GM21423 (cell line): ENCODE measurements around the gene ART4.
A peak's percentile ranks its signal among the peaks of the same experiment; 100 is the strongest.

Source experiments
- ATAC-seq: cut with Tn5 transposase; IDR thresholded peaks from one replicate; pipeline ENCODE4 v1.9.1; 2021; ENCODE audit warnings: mild to moderate bottlenecking, moderate library complexity; ENCODE audit not compliant: unreplicated experiment

ART4 gene, protein sequence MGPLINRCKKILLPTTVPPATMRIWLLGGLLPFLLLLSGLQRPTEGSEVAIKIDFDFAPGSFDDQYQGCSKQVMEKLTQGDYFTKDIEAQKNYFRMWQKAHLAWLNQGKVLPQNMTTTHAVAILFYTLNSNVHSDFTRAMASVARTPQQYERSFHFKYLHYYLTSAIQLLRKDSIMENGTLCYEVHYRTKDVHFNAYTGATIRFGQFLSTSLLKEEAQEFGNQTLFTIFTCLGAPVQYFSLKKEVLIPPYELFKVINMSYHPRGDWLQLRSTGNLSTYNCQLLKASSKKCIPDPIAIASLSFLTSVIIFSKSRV

DNA sequence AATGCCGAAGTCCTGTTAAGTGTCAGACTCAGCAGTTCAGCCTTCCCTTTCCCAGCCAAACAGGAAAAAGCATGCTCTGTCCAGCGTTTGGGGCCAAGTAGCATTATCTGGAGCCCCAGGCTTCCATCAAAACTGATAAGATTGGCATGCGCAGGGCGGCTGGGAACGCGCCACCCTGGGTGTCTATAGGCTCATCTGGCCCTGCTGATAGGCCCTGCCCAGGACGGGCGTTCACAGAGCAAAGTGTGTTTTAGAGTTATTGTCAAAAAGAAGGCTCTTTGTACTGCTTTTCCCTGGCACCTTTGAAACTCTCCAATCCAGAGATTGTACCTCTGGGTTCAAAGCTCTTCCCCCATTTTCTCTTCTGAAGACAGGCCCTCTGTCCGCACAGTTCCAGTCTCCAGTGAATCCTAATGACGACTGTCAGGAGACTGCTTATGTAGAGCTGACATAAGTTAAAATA is at the start of gene ART4:
ART4 (minus strand) TSS at position 102 of the 463 bp plus-strand sequence. CDS start 413 bp downstream, outside the sequence.
- ATAC-seq = no peak

DNA sequence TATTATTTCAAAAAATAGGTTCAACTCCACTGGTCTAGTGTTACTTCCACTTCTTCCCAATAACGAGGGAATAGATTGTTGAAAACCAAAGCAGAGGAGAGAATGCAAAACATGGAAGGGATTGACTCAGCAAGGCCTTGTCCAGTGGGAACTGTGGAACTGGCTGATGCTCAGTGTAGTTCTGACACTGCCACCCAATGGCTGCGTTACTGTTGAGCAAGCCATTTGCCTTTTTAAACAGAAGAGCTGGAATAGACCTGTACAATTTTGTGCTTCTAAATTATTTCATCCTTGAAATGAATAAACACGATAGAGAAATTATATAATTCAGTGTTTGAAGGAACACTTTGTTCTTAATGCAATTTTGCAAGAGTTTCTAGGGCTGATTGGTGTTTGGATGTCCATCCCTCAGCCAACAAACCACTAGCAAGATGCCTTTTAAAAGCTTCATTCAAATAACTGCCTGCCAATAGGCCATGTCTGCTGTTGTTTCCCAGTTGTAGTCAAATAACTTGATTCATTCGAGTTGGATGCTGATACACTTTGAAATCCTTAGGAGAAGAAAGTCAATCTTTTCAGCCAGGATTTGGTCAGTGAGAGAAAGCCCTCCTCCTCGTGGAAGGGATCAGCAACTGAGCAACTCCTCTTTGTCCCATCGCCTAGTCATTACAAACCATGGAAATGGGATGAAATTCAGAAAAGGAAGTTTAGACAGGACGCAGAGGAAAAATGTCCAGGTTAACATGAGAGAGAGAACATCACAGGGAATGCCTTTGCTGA is 49.6 kb upstream of the ART4 start:
- ATAC-seq = no peak

DNA sequence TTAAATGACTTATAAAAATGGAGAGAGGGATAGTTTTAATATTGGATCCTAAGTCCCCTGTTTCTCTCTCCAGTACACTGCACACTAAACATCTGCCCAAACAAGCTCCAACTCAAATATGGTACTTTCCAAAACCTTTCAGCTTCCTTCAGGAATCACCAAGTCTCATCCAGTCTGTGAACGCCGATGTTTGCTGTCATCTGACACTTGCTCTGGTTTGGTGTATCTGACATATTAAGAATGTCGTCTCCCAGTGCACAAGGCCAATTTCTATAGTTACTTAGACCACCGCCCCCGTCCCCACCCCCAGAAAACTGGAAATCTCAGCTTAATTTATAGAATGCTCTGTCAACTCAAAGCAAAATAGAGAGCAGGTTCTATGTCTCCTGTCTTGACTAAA is 47.4 kb upstream of the ART4 start:
- no peak for ATAC-seq

DNA sequence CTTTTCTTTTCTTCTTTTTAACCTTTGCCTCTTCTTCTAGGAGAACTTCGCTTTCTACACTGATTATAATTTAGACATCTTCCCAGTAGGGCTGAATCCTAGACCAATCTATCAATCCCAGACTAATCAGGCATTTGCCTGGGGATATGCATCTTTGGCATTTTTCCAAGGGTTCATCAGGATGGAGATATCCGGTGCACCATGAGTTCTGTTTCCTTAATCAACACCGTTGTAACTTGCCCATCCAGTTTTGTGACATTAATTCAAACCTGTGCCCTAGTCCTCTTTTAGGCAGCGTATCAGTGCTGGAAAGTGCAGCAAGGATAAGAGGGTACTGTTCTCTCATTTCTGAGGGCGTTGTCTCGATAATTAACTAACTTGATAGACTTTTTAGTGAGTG is 42.9 kb upstream of the ART4 start:
- ATAC-seq = no peak

DNA sequence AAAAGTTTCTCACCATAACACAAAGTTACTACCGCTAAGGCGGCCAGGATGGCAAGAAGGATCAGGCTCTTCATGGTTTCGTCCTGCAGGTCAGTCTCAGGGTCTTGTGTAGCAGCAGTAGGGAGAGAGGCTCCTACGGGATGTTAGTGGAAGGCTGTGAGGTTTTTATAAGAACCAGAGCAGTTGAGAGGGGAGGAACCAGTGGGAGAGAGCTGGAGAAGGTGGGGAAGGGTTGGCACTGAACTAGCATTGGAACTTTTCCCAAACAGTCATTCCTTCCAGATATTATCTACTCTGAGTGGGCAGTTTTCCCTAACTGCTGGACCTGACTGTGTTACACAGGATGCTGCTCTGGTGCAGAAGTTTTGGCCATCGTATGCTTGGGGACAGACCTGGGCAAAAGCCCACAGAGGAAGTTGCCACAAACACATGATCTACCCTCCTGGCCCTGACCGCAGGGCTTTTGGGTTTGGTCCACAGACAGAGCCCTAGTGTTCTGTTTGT is 42.4 kb upstream of the ART4 start, which contains the start of gene MGP:
MGP (minus strand) TSS at position 137 of the 504 bp plus-strand sequence; CDS start at position 74, 63 bp downstream.
- ATAC-seq = no peak

DNA sequence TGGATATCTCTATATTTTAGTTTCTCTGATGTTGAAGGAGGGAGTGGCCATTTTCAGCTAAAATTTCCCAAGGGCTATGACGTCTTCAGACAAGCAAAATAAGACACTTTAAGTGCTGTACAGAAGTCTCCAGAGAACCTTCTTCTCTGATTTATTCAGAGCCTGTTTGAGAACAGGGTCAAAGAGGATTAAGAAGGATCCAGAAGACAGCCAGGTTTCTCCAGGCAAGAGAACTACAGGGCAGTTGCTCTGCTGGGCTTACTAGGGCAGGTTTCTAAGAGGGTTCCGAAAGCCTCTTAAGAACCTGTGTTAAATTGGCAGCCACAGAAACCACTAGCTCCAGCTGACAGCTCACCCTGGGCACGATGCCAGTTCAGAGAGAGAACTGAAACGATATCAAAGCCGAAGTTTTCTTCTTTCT is 41.1 kb upstream of the ART4 start:
- ATAC-seq = peak; percentile 96

DNA sequence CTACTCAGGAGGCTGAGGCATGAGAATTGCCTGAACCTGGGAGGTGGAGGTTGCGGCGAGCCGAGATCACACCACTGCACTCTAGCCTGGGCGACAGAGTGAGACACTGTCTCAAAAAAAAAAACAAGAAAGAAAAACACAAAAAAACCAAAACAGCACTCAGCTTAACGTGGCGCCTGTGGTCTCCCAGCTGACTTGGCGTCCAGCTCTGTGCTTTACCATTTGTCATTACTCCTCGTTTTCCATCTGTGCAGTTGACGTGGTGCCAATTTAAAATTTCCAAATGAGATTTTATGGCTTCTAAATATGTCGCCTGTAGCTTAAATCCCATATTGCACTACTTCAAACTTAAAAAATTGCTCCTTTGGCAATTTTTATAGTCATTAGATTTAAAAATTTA is 40.4 kb upstream of the ART4 start:
- ATAC-seq = no peak

DNA sequence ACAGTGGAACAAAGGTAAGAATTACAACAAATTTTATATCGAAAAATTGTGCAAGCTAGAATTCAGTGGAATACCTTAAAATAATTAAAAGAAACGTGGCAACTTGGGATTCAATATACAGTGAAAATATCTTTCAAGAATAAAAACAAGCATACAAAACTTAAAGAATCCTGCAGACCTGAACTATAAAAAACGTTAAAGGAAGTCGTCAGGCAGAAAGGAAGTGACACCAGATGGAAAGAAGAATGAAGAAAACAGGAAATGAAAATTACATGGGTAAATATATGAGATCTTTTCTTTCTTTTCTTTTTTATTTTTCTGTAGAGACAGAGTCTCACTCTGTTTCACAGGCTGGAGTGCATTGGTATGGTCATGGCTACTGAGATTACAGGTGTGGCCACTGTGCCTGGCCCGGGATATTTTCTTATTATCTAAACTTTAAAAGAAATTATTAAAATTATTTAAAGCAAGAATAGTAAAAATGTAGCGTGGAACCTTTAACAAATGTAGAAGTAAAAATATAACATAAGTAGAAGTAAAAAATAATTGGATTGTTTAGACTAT is 37.6 kb upstream of the ART4 start:
- no peak for ATAC-seq

DNA sequence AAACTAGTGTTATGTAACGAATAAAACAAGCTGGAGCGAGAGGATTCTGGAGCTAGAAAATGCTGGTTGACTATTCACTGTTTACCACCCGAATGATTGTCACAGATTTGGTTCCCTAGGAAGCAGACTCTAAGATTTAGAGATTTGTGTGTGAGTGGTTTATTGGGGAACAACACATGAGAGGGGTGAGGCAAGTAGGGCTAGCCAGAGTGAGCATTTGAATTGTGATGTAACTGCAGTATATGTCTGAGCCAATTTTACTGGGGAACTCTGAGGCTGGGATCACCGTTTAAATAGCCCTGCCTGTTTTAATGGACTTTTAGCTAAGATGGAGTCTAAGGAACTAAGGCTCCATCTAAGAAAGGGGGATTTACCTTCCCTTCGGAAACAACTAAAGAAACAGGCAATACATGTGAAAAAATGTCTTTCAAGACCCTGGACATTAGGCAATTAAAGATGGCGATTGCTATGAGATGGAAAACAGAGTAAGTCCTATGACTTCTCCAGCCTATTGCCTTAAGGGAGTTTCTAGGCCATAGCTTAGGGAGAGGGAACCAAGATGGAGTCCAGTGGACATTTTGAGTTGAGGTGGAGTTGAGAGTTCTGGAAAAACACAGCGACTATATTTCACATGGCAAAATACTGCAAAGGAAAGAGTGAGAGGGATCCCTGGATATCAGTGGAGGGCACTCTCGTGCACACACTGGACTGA is 36.1 kb upstream of the ART4 start:
- ATAC-seq = no peak

DNA sequence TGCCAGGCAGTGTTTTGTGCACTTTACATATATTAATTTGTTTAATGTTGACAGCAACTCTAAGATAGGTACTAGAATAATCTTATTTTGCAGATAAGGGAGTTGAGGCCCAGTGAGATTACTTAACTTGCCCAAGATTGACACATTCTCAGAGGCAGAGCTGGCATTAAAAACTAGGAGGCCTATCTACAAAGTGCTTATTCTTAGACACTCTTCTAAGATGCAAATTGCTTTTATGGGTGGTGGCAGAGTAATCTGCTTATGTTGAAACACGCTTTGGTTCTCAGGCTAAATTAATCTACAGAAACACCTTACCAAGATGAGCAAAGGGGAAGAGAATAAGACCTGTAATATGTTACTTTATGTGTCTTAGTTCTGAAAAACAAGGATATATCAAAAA is 35.2 kb upstream of the ART4 start:
- no peak for ATAC-seq

DNA sequence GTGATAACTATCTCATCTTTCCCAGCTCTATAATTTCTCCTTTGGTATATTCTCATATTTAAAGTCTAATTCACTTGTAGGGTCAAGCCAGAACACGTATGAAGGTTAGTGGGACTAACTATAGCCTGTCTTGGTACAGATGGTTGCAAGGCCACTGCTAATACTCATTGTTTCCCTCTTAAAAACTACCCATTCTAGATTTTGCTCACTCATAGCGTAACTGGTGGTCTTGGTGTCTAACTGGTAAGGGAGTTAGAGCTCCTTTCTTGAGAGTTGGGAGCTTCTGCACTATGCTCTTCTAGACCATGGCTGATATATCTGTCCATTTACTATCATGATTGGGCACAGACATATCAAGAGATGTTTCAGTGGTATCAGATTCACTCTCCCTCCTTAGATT is 33.5 kb upstream of the ART4 start:
- no peak for ATAC-seq

DNA sequence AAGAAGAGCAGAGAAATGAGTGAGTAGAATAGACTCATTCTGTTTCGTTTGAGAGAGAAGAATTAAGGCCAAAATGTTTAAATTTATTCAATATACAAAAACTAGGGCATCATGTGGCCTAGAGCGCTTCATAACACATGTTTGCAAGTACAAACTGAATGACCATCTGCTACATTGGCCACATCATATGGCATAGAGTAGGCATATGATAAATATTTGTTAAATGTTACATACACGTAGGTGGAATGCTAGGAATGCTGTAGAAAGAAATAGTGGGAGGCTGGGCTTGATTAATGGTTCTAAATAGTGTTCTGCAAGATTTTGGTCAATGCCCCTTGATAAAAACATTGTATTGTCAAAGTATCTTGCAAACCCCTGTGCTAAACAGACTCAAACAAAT is 31.6 kb upstream of the ART4 start:
- ATAC-seq = no peak

DNA sequence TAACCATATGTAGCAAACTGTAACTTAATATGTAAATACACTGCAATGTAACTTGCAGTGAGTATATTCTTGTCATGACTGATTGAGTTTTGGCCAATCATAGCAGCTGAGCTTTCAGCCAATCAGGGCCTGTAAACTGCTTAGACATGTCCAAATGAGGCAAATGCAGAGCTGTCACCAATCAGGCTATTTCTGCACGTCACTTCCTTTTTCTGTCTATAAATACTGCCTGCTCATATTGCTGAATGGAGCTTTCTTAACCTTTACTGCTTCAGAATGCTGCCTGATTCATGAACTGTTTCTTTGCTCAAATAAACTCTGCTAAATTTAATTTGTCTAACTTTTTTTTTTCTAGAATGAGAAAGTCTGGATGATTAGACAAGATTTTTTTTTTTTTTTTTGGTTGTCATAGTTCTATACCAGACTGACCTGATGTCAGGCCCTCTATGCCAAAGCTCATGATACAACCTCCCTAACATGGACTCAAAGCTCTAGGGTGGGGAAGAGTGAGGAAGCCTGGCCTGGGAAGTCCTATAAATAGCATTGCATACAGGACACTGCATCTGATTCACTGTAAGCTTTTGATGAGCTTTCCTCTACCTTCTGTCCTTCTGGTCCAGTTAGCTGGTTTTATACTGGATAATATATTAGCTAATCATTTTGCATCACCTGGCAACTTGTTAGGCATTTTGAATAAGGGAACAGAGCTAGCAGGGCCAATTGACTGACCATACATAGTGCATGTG is 30.3 kb upstream of the ART4 start:
- ATAC-seq = no peak

DNA sequence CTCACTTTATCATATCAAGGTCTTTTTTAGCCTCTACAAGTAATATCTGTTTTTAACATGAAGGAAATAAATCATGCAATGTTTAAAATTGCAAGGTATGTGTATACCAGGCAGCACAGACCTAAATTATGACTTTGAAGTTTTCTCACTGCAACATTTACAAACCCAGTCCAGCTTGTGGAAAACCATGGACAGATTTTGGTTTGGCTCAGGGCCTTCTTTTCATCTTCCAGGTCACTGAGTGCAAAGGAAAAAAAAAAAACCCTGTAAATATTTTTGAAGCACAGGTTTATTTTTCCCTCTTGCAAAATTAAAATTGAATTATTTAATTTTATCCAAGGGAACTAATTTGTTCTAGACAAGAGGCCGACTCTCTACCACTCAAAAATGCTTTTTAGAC is 28.6 kb upstream of the ART4 start:
- no peak for ATAC-seq

DNA sequence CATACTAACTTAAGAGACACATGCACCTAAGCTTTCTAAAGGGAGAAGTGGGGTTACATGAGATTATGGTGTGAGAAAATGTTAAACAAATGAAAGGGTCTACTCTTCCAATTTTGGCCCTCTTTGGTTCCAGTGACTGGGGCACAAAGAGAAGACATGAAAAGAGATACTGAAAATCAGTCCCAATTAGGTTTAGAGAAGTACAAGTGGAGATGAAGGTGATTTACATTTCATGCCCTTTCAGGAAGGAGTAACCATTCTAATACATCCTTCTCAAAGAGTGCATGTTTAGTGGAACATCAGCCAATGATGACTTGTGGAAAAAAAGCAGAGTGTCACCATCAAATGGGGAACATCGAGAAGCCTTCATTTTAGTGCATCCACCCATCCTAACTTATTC is 27.9 kb upstream of the ART4 start:
- ATAC-seq = no peak

DNA sequence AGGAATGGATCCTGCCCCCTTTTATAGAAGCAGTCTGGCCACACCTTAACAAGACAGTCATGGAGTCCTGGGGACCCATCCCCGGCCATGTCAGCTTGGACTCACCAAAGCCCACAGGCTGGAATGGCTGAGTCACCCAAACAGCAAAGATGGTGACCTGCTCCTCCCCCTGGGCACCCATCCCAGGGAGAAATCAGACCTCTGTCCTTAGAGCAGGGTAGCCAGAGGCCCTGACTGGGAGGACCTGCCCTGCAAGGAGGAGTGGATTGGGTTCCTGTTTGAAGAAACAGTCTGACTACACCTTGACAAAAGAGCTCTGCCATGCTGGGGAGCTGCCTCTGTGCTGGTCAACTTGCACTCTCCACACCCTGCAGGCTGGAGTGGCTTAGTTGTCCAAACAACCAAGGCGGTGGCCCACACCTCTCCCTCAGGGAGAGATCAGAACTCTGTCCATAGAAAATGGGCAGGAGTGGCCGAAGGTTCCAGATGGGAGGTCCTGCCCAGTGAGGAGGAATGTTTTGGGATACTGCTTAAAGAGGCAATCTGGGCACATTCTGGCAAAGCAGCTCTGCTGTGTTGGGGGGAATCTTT is 25.7 kb upstream of the ART4 start:
- ATAC-seq = no peak

DNA sequence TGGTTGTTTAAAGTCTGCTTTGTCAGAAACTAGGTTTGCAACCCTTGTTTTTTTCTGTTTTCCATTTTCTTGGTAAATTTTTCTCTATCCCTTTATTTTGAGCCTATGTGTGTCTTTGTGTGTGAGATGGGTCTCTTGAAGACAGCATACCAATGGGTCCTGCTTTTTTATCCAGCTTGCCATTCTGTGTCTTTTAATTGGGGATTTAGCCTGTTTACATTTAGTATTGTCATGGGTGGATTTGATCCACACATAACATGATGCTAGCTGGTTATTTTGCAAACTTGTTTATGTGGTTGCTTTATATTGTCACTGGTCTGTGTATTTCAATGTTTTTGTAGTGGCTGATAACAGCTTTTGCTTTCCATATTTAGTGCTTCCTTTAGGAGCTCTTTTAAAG is 17.2 kb upstream of the ART4 start:
- ATAC-seq = no peak

DNA sequence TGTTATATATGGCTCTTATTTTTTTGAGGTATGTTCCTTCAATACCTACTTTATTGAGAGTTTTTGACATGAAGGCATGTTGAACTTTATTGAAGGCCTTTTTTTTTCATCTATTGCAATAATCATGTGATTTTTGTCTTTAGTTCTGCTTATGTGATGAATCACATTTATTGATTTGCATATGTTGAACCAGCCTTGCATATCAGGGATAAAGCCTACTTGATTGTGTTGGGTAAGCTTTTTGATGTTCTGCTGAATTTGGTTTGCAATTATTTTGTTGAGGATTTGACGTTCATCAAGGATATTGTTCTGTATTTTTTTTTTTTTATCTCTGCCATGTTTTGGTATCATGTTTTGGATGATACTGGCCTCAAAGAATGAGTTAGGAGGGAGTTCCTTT is 15.2 kb upstream of the ART4 start:
- no peak for ATAC-seq

DNA sequence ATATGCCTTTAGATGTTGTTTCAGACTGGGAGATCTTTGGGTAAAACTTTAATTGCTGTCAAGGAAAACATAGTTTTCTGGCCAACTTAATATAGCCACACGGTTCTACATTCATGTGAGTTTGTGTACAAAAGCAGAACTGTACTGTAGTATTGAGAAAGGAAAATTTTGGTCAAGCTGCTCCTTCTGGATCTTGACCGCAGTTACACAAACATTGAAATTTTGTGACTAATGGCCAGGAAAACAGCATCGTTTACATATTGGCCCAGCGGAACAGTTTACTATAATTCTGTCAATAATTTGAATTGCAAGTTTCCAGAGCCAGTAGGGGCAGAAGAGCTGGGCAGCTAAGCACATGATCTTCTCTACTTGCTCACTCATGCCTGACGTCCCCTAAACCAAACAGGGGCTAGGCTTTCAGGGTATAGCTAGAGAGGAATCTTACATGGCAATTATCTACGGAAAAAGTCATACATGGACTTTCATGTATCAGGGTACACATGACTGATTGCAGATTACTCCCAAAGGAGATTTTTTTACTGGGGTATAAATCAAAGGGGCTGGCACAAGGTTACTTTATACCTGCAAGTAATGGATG is 11.4 kb upstream of the ART4 start:
- ATAC-seq = no peak

DNA sequence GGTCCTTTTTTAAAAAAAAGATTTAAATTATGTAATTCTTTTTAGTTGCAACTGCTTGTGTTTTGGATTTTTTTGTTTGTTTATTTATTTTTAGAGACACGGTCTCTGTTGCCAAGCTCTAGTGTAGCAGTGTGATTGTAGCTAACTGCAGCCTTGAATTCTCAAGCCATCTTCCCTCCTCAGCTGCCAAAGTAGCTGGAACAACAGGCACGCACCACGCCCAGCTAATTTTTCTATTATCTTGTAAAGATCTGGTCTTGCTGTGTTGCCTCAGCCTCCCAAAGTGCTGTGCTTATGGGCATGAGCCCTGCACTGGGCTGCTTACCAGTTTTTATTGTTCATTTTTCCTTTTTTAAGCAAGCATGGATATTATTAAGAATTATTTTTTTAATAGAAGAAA is 10.6 kb upstream of the ART4 start:
- ATAC-seq = no peak
